PC-3 (cell line): ENCODE data around the gene NPAT. TPM values are rescaled to one million over a fixed set of nuclear protein-coding genes. Genes with fewer than 3 reads are reported as not detected.
"Not testable (repeated sequence)": the region's sequence is repeated elsewhere in the genome, so short reads cannot be mapped to it uniquely, and the experiment has no call there.

ENCODE experiments used
- ATAC-seq: fragments of 200-7000 bp; cut with Tn5 transposase; 2 replicates; pipeline ENCODE4 v1.9.1; 2020; ENCODE audit warnings: mild to moderate bottlenecking, moderate library complexity
- BruUV-seq: library from RNA; stranded (reverse); fragments of 400-500 nt; replicated peaks from 2 replicates; lab custom pipeline; 2021; lab: Mats Ljungman, UMichigan
- CTCF ChIA-PET: fragments of 300-600 bp; sonication (Branson Sonifier 250); formaldehyde crosslinking; loops from one replicate; lab custom pipeline; 2022; ENCODE audit warnings: antibody characterized with exemption; lab: Charles Lee
- POLR2A ChIA-PET: fragments of 300-600 bp; sonication (Branson Sonifier 250); formaldehyde crosslinking; loops from one replicate; lab custom pipeline; 2022; ENCODE audit warnings: antibody characterized with exemption; ENCODE audit not compliant: unreplicated experiment; lab: Charles Lee
- DNase-seq: peaks from one replicate; pipeline ENCODE4 v3.0.0-alpha.2; 2015
- H2AFZ ChIP-seq: fragments of 300-600 bp; sonication (generic); 2 replicates; pipeline ENCODE4 v1.6.0; 2016; ENCODE audit warnings: antibody characterized with exemption, low read length
- H3F3A ChIP-seq: fragments of 300-600 bp; sonication (generic); one replicate; pipeline ENCODE4 v1.6.0; 2017; ENCODE audit warnings: antibody characterized with exemption, low read length, control low read depth, mild to moderate bottlenecking; ENCODE audit not compliant: unreplicated experiment
- H3K27ac ChIP-seq: fragments of 300-600 bp; sonication (generic); 2 replicates; pipeline ENCODE4 v1.5.1; 2016; ENCODE audit warnings: mild to moderate bottlenecking, low read length
- H3K27me3 ChIP-seq: fragments of 300-600 bp; sonication (generic); 2 replicates; pipeline ENCODE4 v1.6.1; 2016; ENCODE audit warnings: low read length, mixed read lengths
- H3K36me3 ChIP-seq: fragments of 300-600 bp; sonication (generic); 2 replicates; pipeline ENCODE4 v1.6.1; 2016; ENCODE audit warnings: low read depth, mixed run types, low read length, mixed read lengths
- H3K4me1 ChIP-seq: fragments of 300-600 bp; sonication (generic); 2 replicates; pipeline ENCODE4 v1.5.1; 2016; ENCODE audit warnings: low read length; ENCODE audit not compliant: insufficient read depth
- H3K4me2 ChIP-seq: fragments of 300-600 bp; sonication (generic); 2 replicates; pipeline ENCODE4 v1.6.0; 2016; ENCODE audit warnings: low read length
- H3K4me3 ChIP-seq: fragments of 300-600 bp; sonication (generic); 2 replicates; pipeline ENCODE4 v1.5.1; 2016; ENCODE audit warnings: mild to moderate bottlenecking, low read length, mixed read lengths
- H3K79me2 ChIP-seq: fragments of 300-600 bp; sonication (generic); 2 replicates; pipeline ENCODE4 v1.6.1; 2017; ENCODE audit warnings: low read length, mixed read lengths
- H3K9ac ChIP-seq: fragments of 300-600 bp; sonication (generic); 2 replicates; pipeline ENCODE4 v1.6.0; 2016; ENCODE audit warnings: mild to moderate bottlenecking, low read length
- H3K9me2 ChIP-seq: fragments of 300-600 bp; sonication (generic); replicated peaks from 2 replicates; pipeline ENCODE4 v1.6.1; 2016; ENCODE audit warnings: mixed run types, low read length, mixed read lengths
- H3K9me3 ChIP-seq: fragments of 300-600 bp; sonication (generic); 2 replicates; pipeline ENCODE4 v1.6.1; 2016; ENCODE audit warnings: low read length, mixed read lengths
- H4K20me1 ChIP-seq: fragments of 300-600 bp; sonication (generic); 2 replicates; pipeline ENCODE4 v1.6.1; 2016; ENCODE audit warnings: low read length, mixed read lengths
- EZH2 ChIP-seq: fragments of 300-600 bp; sonication (generic); IDR thresholded peaks from one replicate; pipeline ENCODE4 v1.6.1; 2017; ENCODE audit warnings: antibody characterized with exemption, mild to moderate bottlenecking, low read length; ENCODE audit not compliant: unreplicated experiment
- EZH2phosphoT487 ChIP-seq: fragments of 300-600 bp; sonication (generic); IDR thresholded peaks from 2 replicates; pipeline ENCODE4 v1.6.1; 2018; ENCODE audit warnings: mild to moderate bottlenecking, antibody characterized with exemption, low read length, borderline replicate concordance
- intact Hi-C: fragments of 100-400 bp; cut with micrococcal nuclease; formaldehyde crosslinking; loops from 2 replicates; pipeline ENCODE4 v1.9.0; 2023
- total RNA-seq: library from RNA; depleted of rRNA; stranded (reverse); fragments of >200 nt; gene quantifications from 2 replicates; pipeline ENCODE4 v1.2.3, GENCODE V29; 2014
- TF ChIP-seq, protein P1 (sequence below): fragments of 300-600 bp; sonication (generic); conservative IDR thresholded peaks from 2 replicates; pipeline ENCODE4 v1.5.1; 2017; ENCODE audit warnings: antibody characterized with exemption, low read depth, mild to moderate bottlenecking, low read length

The NPAT gene
- total RNA-seq, 1 experiment from 2014 or later: 19.6 TPM

DNA sequence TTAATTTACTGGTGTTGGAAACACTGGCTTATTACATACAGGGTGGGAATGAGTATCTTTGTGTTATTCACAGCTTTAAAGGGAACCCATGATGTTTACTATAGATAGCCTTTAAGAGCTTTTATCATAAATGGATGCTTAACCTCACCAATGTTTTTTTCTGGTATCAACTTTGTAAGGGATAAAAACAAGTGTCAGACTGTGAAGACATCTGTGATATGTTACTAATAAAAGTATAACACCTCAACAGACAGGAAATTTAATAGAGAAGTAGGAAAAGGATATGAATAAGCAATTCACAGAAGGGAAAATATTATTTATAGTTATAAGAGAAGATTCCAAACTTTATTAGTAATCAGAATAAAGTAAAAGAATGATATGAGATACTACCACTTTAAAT is 54.8 kb downstream of the NPAT start:
- Histone ChIP-seq H3K4me2 (no peak overlapping the region), H3K4me1 (no peaks in the 10 kb centered on the region), H3K36me3 (peaks cover 44% of the 10 kb centered on the region), H3K27ac (no peak overlapping the region), H3K9ac (no peak overlapping the region), H3F3A (no peaks in the 10 kb centered on the region), H3K9me3 (no peaks in the 10 kb centered on the region), H3K4me3 (no peak overlapping the region), H3K27me3 (no peaks in the 10 kb centered on the region), H2AFZ (no peak overlapping the region), H3K79me2 (no peaks in the 10 kb centered on the region), H3K9me2 (no peaks in the 10 kb centered on the region), H4K20me1 (no peaks in the 10 kb centered on the region)
- TF ChIP-seq EZH2phosphoT487 (no peak), EZH2 (no peak)
- TF ChIP-seq, protein P1, sequence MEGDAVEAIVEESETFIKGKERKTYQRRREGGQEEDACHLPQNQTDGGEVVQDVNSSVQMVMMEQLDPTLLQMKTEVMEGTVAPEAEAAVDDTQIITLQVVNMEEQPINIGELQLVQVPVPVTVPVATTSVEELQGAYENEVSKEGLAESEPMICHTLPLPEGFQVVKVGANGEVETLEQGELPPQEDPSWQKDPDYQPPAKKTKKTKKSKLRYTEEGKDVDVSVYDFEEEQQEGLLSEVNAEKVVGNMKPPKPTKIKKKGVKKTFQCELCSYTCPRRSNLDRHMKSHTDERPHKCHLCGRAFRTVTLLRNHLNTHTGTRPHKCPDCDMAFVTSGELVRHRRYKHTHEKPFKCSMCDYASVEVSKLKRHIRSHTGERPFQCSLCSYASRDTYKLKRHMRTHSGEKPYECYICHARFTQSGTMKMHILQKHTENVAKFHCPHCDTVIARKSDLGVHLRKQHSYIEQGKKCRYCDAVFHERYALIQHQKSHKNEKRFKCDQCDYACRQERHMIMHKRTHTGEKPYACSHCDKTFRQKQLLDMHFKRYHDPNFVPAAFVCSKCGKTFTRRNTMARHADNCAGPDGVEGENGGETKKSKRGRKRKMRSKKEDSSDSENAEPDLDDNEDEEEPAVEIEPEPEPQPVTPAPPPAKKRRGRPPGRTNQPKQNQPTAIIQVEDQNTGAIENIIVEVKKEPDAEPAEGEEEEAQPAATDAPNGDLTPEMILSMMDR: no peak
- ATAC-seq (no peak), DNase-seq (no peak)
- ChIA-PET CTCF (no interaction called here), POLR2A (no interaction called here)
- BruUV-seq: no TSS peak
- intact Hi-C loops: no loop called here

DNA sequence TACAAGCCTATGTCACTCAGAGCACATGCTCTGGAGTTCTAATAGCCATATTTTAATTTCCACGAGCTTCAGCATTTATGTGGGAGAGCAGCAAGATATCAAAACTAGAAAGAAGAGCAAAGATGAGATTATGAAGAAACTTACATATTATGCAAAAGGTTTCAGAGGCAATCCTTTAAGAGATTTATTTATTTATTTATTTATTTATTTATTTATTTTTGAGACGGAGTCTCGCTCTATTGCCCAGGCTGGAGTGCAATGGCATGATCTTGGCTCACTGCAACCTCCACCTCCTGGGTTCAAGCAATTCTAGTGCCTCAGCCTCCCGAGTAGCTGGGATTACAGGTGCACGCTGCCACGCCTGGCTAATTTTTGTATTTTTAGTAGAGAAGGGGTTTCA is 59.6 kb downstream of the NPAT start:
- H3K9me3 ChIP-seq, H3K4me1 ChIP-seq, POLR2A ChIA-PET, H3K4me2 ChIP-seq, H3K9me2 ChIP-seq, intact Hi-C loops, H3K27ac ChIP-seq, CTCF ChIA-PET, H3K79me2 ChIP-seq, H4K20me1 ChIP-seq, H2AFZ ChIP-seq, H3K9ac ChIP-seq, BruUV-seq, DNase-seq, H3K4me3 ChIP-seq, H3K27me3 ChIP-seq, ATAC-seq, H3F3A ChIP-seq: not testable (repeated sequence)
- H3K36me3 ChIP-seq: peaks cover 52% of the 10 kb centered on the region

DNA sequence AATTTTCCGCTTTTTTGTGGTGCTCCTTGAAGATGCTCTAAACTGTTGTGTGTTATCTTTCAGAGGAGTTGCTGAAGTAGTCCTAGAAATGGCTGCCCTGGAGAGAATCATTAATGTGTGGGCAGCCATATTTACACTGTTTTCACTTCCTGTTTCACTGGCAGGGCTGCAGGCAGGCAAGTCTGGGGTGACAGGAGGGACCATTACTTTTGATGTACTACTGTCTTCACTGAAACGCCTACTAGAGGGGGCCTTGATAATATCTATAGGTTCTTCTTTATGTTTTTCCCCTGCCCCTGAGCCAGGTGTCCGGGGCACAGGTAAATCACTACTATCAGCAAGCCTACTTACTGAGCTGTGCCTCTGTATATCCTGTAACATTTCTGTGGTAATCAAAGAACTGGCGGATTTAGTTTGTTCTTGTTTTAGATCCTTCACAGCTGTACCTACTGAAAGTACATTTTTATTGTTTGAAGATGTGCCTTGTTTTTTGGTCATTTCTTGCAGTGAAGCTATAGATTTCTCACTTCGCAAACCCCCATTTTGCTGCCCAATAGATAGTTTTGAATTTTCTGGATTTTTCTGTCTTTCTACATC is 61.4 kb downstream of the NPAT start:
- H2AFZ ChIP-seq: no peak overlapping the region
- TSS peak; percentile 28 for BruUV-seq

More for the DNA sequence above, 61.4 kb downstream of the NPAT start:
- Histone ChIP-seq H4K20me1 (no peaks in the 10 kb centered on the region), H3K9me3 (no peaks in the 10 kb centered on the region), H3K4me1 (no peaks in the 10 kb centered on the region), H3K9me2 (no peaks in the 10 kb centered on the region), H3K4me3 (no peak overlapping the region), H3K27ac (no peak overlapping the region), H3K79me2 (no peaks in the 10 kb centered on the region), H3K4me2 (no peak overlapping the region), H3K27me3 (no peaks in the 10 kb centered on the region), H3K9ac (no peak overlapping the region), H3F3A (no peaks in the 10 kb centered on the region), H3K36me3 (peaks cover 46% of the 10 kb centered on the region)
- DNase-seq: no peak
- intact Hi-C loops: no loop called here
- ChIA-PET POLR2A (no interaction called here), CTCF (no interaction called here)
- no peak for ATAC-seq
- TF ChIP-seq EZH2phosphoT487: no peak
- TF ChIP-seq, protein P1: no peak
- TF ChIP-seq EZH2: no peak
